ENCODE data around the gene DERA. TPM values are rescaled to one million over a fixed set of nuclear protein-coding genes. Genes with fewer than 3 reads are reported as not detected.

The DERA gene
- total and polyA plus RNA-seq, 2 of the 8 experiments (the other 6 are each of a cell fraction or from before 2014, with no cell fraction given): 13.1 to 17.1 TPM

DNA sequence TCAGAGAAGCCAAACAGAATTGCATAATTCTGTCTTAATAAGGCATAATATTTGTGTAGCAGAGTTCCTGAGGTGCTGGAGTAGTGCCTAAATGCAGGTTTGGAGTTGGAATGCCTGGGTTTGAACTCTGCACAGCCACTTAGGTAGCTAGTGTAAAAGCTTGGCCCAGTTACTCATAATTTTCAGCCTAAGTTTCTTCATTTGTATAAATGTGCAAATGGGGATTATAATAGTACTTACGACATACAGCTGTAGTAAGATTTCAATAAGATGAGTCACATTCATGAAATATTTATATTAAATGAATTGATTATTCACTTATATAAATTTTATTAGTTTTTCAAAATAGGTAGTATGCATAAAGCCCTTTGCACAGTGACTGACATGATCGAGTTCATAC is 175.8 kb downstream of the DERA start:
- DNase-seq (ENCODE audit: low read depth in 1 of 2, low spot score in 2 of 2): no peak
- H3K36me3 ChIP-seq (ENCODE audit: control insufficient read depth in 2 of 4, insufficient read depth in 4 of 4, low read length in 3 of 4): no peaks in the 10 kb centered on the region
- ChIA-PET CTCF (ENCODE audit: partially characterized antibody) (interaction anchor here (1.2 to 2.7 kb wide), 3 partner anchors 10 to 35 kb away, joined by 3 to 12 read pairs (median 5); no protein-coding TSS in a partner anchor), POLR2A (ENCODE audit: partially characterized antibody) (interaction anchor here (1.1 kb wide), 1 partner anchor 10 kb away, joined by 3 read pairs; no protein-coding TSS in a partner anchor)
- H2AK5ac ChIP-seq (ENCODE audit: low read depth, low read length): no peak overlapping the region
- no peak overlapping the region for H3K4me3 ChIP-seq (ENCODE audit: extremely low read depth in 1 of 4, insufficient read depth in 2 of 4, low read depth in 3 of 4, low read length in 4 of 4)
- 0 out of 4 replicates have a peak, but pooled peaks cover 0 to 2% of the 10 kb centered on the region in 2 experiments for H3K9me3 ChIP-seq (ENCODE audit: insufficient read depth in 2 of 2, low read depth in 1 of 2, low read length in 1 of 2)
- no peak for FAIRE-seq
- no peak for TF ChIP-seq SIRT6 (IDR thresholded peaks at IDR 0.05; ENCODE audit: low read length)
- TF ChIP-seq, protein P1, sequence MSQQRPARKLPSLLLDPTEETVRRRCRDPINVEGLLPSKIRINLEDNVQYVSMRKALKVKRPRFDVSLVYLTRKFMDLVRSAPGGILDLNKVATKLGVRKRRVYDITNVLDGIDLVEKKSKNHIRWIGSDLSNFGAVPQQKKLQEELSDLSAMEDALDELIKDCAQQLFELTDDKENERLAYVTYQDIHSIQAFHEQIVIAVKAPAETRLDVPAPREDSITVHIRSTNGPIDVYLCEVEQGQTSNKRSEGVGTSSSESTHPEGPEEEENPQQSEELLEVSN (IDR thresholded peaks at IDR 0.05): no peak
- H3K23ac ChIP-seq (ENCODE audit: insufficient read length): no peak overlapping the region
- no peak overlapping the region for H2BK15ac ChIP-seq (ENCODE audit: low read length)
- H3K4ac ChIP-seq (replicated peaks; ENCODE audit: insufficient read length, low read depth, low read length): no peak overlapping the region
- no peak overlapping the region for H2AFZ ChIP-seq (ENCODE audit: low read length)
- H4K20me1 ChIP-seq (replicated peaks in 1 of 2; ENCODE audit: control insufficient read depth in 1 of 2, insufficient read depth in 2 of 2, low read length in 2 of 2): no peaks in the 10 kb centered on the region
- no peak overlapping the region for H3K4me2 ChIP-seq (ENCODE audit: insufficient read depth in 1 of 2, low read depth in 2 of 2, low read length in 2 of 2)
- H3K79me1 ChIP-seq (ENCODE audit: low read depth, low read length): no peaks in the 10 kb centered on the region
- H3K23me2 ChIP-seq (ENCODE audit: low read depth, low read length): no peaks in the 10 kb centered on the region
- H3K9ac ChIP-seq (replicated peaks in 1 of 4; ENCODE audit: extremely low read depth in 1 of 4, low read depth in 3 of 4, low read length in 3 of 4): no peak overlapping the region
- H3K56ac ChIP-seq (replicated peaks; ENCODE audit: insufficient read length, low read depth, low read length): no peak overlapping the region
- H2BK5ac ChIP-seq (ENCODE audit: low read depth, low read length): no peak overlapping the region
- WGBS, 2 experiments (ENCODE audit: extremely low coverage in 1 of 2, insufficient coverage in 1 of 2, insufficient read length in 1 of 2, insufficient replicate concordance in 2 of 2, low coverage in 1 of 2, low lambda C conversion rate in 2 of 2, missing lambda C conversion rate in 1 of 2): 94% methylated on average over 2 of the region's 2 CpGs; no CpG with 5 or more reads in 1 of the 2 experiments
- H4K5ac ChIP-seq (ENCODE audit: insufficient read length, low read depth, low read length): no peak overlapping the region
- H4K91ac ChIP-seq (replicated peaks; ENCODE audit: insufficient read length, low read length): no peak overlapping the region
- no peaks in the 10 kb centered on the region for H3K27me3 ChIP-seq (replicated peaks in 1 of 4; ENCODE audit: control insufficient read depth in 3 of 4, extremely low read depth in 1 of 4, insufficient read depth in 3 of 4, low read length in 3 of 4)
- H3K4me1 ChIP-seq (replicated peaks in 1 of 4; ENCODE audit: control insufficient read depth in 3 of 4, insufficient read depth in 4 of 4, low read length in 3 of 4): peaks cover 0 to 4% (median 0%) of the 10 kb centered on the region in 4 experiments; a peak in 2 of 7 replicates
- no peak overlapping the region for H3K27ac ChIP-seq (ENCODE audit: low read depth, low read length)
- no peak overlapping the region for H2BK120ac ChIP-seq (replicated peaks; ENCODE audit: low read depth, low read length)
- no peaks in the 10 kb centered on the region for H3K79me2 ChIP-seq (ENCODE audit: control insufficient read depth in 1 of 2, insufficient read depth in 2 of 2, low read length in 2 of 2)
- H2BK20ac ChIP-seq (ENCODE audit: low read length): no peak overlapping the region
- H4K8ac ChIP-seq (ENCODE audit: extremely low read depth, insufficient read depth, low read length): no peak overlapping the region
- no peak overlapping the region for H3K18ac ChIP-seq (ENCODE audit: extremely low read depth, low read length)
- H2BK12ac ChIP-seq (ENCODE audit: low read depth, low read length): no peak overlapping the region
- no peak overlapping the region for H3K14ac ChIP-seq (ENCODE audit: insufficient read length)

Other genes with a start within 250 kb of the DERA start
- 4.6 and 6.5 TPM in 2 replicates for gene EPS8, start 121.9 kb upstream of the DERA start, total RNA-seq (2021; fragmentation: NEBNext Ultra II Directional; extraction: Animal tissue kit (Norgen Biotek cat#: 25700))
- 2.6 and 3.0 TPM in 2 replicates for gene EPS8, start 121.9 kb upstream of the DERA start, polyA plus RNA-seq (2011; rRNA removed)
- 251 and 253 TPM in 2 replicates for gene STRAP, start 28.9 kb upstream of the DERA start, total RNA-seq (2021; fragmentation: NEBNext Ultra II Directional; extraction: Animal tissue kit (Norgen Biotek cat#: 25700))
- gene STRAP, start 28.9 kb upstream of the DERA start, polyA plus RNA-seq (2011; rRNA removed): 105 and 107 TPM in 2 replicates